Measurements from ENCODE around the gene SMAP2.

DNA sequence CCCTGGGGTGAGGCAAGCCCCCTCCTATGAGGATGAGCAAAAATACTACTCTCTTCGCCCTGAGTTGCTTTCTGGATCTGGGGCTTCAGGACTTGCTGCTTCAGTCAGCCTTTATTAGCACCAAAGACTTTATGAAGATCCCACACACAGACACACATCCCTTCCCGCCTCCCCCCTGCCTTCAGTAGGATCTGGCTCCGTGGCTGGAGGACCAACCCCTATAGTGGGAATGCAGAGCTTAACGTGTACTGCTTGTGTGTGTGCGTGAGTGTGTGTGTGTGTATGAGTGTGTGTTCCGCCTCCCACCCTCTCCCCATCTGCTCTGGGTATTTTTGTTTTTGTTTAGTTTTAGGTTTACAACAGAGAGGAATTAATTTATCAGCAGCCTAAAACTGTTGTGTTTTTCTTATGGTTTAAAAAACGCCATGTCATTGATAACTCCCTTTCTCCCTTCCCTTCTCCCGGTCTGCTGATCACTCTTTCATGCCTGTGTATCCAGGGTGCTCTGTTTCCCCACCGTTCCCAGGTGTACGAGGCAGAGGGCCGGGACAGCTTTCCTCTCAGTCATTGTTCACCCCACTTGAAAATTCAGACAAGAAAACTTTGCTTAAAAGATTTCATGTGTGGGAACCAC, 49.2 kb downstream of the SMAP2 start:
- no peak for TF ChIP-seq POLR2A (IDR thresholded peaks at IDR 0.05)
- TF ChIP-seq, protein P1, sequence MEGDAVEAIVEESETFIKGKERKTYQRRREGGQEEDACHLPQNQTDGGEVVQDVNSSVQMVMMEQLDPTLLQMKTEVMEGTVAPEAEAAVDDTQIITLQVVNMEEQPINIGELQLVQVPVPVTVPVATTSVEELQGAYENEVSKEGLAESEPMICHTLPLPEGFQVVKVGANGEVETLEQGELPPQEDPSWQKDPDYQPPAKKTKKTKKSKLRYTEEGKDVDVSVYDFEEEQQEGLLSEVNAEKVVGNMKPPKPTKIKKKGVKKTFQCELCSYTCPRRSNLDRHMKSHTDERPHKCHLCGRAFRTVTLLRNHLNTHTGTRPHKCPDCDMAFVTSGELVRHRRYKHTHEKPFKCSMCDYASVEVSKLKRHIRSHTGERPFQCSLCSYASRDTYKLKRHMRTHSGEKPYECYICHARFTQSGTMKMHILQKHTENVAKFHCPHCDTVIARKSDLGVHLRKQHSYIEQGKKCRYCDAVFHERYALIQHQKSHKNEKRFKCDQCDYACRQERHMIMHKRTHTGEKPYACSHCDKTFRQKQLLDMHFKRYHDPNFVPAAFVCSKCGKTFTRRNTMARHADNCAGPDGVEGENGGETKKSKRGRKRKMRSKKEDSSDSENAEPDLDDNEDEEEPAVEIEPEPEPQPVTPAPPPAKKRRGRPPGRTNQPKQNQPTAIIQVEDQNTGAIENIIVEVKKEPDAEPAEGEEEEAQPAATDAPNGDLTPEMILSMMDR (IDR thresholded peaks at IDR 0.05): no peak

Data from body of pancreas (tissue), 4 donors.